Measurements from ENCODE around the gene DEPP1.

DNA sequence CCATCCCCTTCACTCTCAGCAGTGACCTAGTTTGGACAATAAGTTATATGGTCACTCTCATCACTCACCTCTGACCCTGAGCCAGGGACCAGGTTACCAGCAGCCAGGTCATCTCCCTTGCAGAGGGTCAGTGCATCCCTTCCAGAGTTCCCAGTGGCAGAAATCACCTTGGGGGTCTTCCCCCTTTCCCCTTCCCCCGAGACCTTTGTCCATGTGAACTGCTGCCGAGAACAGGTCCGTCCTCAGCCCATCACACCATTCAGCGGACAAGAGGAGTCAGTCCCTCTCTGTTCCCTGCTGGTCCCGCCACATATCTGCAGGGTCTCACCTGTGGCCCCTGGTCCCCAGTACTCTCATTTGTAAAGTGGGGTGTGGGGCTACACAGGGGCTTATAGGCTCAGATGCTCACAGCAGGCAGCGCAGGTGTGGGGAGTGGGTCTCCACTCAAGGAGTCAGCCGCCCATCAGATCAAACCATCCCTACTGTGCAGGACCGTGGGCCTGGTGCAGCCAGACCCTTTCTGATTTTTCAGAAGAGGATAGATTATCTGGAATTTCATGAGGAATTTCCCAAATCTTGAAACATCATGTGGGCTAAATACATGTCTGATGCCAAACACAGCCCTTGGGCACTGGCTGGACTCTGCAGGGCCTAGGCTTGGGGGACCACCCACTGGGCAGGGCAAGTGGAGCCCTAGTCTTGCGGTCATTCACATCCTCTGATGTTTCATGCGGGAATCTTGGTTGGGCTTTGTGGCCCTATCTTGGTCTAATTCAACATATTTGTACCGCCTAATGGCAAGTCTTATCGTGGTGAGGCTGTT lies 6.5 kb downstream of the DEPP1 start:
- no peak for TF ChIP-seq TAF1 (IDR thresholded peaks at IDR 0.05; ENCODE audit: low read depth)
- no peak for TF ChIP-seq EP300 (IDR thresholded peaks at IDR 0.05; ENCODE audit: borderline replicate concordance)
- no peak for TF ChIP-seq TEAD4 (IDR thresholded peaks at IDR 0.05)
- no peak for TF ChIP-seq FOXM1 (IDR thresholded peaks at IDR 0.05; ENCODE audit: borderline replicate concordance, low read depth)
- no peak for TF ChIP-seq CEBPB (IDR thresholded peaks at IDR 0.05)
- TF ChIP-seq, protein P1, sequence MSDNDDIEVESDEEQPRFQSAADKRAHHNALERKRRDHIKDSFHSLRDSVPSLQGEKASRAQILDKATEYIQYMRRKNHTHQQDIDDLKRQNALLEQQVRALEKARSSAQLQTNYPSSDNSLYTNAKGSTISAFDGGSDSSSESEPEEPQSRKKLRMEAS (IDR thresholded peaks at IDR 0.05): no peak
- no peak for TF ChIP-seq RAD21 (IDR thresholded peaks at IDR 0.05; ENCODE audit: low read depth)
- no peak for TF ChIP-seq NFIC (IDR thresholded peaks at IDR 0.05)
- no peak for TF ChIP-seq CREB1 (IDR thresholded peaks at IDR 0.05; ENCODE audit: low read depth)
- TF ChIP-seq EGR1 (IDR thresholded peaks at IDR 0.05): no peak
- TF ChIP-seq, protein P2, sequence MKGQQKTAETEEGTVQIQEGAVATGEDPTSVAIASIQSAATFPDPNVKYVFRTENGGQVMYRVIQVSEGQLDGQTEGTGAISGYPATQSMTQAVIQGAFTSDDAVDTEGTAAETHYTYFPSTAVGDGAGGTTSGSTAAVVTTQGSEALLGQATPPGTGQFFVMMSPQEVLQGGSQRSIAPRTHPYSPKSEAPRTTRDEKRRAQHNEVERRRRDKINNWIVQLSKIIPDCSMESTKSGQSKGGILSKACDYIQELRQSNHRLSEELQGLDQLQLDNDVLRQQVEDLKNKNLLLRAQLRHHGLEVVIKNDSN (IDR thresholded peaks at IDR 0.05): no peak
